Hematopoietic multipotent progenitor cell treated with erythropoietin and hydrocortisone succinate and interleukin-3 and kit ligand, for 15 days (in vitro differentiated cells): Measurements from ENCODE around the gene ARHGAP4.

Experiments used
- DNase-seq: peaks from one replicate; pipeline ENCODE4 v3.0.0-alpha.2; 2015; ENCODE audit warnings: low spot score

ARHGAP4 gene

DNA sequence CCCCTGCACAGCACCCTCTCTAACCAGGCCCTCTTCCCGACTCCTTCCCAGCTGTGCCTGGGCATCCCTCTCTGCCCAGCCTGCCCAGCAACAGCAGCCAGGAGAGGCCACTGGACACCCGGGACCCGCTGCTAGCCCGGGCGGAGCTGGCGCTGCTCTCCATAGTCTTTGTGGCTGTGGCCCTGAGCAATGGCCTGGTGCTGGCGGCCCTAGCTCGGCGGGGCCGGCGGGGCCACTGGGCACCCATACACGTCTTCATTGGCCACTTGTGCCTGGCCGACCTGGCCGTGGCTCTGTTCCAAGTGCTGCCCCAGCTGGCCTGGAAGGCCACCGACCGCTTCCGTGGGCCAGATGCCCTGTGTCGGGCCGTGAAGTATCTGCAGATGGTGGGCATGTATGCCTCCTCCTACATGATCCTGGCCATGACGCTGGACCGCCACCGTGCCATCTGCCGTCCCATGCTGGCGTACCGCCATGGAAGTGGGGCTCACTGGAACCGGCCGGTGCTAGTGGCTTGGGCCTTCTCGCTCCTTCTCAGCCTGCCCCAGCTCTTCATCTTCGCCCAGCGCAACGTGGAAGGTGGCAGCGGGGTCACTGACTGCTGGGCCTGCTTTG, 20.5 kb downstream of the ARHGAP4 start:
- no peak for DNase-seq

DNA sequence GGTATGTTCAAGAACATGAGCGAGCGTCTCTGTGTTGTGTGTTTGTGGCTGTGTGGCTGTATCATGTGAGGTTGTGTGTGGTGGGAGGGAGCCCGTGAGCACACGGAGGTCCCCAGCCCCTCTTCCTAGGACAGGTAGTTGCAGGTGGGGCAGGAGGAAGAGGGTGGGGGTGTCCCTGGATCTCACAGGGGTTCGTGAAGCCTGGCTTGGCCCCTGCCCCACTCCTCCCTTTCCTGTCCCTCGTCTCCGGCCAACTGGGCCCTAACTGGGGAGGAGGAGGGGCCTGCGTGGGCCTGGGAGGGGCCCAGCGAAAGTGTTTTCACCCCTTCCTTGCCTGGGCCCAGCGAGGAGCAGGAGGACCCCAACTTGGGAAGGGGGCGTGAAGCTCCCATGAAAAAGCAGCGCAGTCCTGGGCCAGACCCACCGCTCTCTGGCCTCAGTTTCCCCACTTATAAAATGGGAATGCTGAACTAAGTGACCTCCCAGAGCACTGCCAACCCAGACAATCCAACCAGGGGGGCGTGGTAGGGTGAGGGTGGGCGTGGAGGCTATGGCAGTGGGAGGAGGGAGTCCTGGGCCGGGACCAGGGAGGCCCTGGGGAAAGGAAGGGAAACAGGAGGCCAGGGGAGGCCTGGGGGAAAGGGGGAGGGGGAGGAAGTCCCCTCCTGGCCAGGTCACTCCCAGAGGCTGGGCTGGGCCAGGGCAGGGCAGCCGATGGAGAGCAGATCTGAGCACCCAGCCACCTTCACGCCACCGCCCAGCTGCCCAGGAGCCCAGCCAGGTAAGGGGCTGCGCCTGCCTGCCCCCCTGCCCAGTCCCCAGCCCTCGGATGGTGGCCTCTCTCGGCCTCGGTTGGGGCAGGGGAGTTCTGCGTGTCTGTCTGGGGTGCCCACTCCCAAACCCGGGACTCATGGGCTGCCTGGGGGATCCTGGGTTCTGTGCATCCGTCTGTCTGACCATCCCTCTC, 21.8 kb downstream of the ARHGAP4 start, which contains the start of gene AVPR2:
Gene AVPR2, plus strand, starts transcription at position 683 of the 967 bp plus-strand sequence. CDS start 473 bp downstream, outside the sequence.
- DNase-seq = no peak

DNA sequence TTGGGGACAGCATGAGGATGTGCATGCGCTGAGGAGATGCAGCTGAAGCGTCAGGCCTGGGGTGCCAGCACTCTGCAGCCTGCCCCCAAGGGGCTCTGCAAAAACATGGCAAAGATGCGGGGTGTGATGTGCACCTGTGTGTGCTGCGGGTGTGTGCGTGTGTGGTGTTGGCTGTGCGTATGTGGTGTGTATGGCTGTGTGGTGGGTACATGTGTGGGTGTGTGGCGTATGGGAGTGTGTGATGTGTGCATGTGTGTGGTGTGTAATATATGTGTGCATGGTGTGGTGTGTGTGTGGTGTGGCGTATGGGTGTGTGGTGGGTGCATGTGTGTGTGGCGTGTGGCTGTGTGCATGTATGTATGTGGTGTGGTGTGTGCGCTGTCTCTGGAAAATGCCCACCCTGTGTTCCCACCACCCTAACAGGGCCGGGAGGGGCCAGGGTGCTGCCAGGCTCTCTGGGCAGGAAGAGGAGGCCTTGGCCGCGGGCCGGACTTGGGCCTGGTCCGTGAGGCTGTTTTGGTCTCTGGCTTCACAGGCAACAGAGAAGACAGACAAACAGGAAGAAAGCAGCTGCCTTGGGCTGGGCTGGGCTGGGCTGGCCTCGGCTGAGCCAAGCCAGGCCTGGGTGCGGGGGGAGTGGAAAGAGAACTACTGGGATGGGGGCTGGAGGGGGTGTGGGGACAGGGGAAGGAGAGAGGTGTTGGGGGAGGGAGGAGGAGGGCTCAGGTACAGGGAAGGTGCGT, 22.7 kb downstream of the ARHGAP4 start:
- no peak for DNase-seq

DNA sequence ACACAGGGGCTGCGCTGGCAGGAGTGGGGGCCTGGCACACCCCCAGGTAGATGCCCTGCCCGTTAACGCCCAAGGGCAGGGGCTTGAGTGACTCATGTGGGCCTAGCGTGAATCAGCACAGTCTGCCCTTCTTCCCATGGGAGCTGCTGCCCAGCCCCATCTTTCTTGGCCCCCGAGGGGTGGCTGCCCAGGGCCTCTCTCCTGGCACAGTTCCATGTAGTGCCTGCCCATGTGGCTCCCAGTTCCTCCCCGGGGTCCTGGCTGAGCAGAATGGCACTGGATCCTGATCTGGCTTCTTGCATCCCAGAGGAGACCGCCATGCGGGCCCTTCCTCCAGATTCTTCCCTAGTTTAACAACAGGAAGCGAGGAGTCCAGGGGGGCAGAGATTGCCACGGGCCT, 23.7 kb downstream of the ARHGAP4 start:
- DNase-seq = no peak

DNA sequence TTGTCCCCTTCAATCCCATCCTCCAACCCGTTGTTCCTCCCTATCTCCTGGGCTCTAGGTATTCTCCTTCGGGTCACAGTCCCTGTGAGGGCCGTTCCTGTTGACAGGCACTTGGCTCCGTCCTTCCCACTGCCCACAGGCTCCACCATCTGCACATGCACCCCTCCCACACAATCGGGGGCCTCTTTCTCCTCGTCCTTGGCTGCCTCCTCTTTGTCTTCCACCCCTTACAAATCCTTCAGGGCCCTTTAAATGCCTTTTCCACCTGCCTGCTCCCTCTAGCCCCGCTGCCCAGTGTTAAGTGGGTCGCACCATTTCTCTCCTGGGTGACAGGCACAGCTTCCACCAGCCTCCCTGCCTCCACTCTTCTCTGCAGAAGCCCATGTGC, 24.3 kb downstream of the ARHGAP4 start:
- no peak for DNase-seq

DNA sequence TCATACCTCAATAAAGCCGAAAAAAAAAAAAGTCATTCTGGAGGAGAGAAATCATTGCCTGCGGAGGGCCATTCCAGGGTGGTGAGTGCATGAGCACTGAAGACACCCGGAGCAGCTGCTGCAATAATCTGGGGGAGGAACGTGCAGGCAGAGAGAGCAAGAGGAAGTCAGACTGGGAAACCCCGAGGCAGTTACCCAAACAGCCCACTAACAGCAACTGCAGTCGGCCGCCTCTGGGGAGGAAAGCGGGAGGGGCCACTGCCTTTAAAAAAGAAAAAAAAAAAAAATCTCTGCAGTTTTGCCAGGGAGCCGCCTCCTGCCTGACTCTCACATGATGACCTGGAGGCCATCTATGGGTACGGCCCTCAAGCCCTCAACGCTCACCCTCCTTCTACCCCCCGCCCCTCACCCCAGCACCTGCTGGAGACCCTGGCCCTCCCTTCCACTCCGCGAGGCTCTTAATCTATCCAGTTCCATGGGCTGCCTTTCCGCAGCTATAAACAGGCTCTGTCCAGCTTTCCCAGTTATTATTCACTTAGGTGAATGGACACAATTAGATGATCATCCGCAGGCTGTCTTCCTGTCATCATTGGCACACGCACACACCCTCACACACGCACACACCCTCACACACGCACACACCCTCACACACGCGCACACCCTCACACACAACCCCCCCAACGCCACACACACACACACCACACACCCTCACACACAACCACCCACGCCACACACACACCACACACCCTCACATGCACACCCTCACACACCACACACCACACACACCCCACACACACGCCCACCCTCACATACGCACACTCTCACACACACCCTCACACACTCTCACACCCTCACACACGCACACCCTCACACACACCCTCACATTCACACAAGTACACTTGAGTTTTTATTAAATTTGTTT, 25.0 kb downstream of the ARHGAP4 start:
- DNase-seq = no peak

DNA sequence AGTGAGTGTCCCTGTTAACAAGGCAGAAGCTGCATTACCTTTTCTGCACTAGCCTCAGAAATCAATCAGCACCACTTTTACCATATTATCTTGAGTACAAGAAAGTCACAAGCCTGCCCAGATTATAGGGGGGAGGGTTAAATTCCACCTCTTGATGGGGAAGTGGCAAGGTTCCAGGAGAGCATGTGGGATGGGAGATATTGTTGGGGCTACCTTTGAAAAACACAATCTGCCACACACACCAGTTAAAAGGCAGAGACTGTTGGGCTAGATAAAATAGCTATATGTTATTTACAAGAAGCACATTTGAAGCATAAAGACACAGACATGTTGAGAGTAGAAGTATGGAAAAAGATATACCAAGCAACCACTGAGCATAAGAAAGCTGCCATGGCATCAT, 28.2 kb downstream of the ARHGAP4 start:
- DNase-seq = peak; percentile 54

DNA sequence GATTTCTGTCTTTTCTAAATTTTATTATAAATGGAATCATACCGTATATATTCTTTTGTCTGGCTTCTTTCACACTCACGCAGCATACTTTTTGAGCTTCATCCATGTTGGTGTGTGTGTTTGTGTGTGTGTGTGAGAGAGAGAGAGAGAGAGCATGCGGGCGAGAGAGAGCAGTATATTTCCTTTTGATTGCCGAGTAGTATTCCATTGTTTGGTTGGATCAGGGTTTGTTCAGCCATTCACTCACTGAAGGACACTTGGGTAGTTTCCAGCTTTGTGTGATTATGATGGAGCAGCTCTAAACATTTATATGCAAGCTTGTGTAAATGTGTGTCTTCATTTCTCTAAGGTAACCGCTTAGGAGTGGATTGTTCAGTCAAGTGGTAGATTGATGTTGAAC, 36.9 kb downstream of the ARHGAP4 start:
- no peak for DNase-seq

DNA sequence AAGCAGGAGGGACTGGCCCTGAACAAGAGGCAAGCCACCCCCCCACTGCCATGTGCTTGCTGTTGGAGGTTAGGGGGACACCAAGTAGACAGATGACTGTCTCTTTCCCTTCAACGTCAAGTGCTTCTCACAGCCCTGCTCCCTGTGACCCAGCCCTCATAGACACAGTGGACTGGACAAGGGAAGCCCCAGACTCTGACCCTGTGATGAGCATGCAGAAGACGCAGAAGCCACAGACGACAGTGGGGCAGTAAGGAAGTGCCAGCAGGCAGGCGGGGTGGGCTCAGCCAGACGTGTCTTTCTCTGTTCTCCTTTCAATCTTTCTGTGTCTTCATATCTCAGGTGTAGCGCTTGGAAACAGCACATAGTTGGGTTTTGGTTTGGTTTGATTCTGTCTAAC, 37.7 kb downstream of the ARHGAP4 start:
- DNase-seq = no peak

DNA sequence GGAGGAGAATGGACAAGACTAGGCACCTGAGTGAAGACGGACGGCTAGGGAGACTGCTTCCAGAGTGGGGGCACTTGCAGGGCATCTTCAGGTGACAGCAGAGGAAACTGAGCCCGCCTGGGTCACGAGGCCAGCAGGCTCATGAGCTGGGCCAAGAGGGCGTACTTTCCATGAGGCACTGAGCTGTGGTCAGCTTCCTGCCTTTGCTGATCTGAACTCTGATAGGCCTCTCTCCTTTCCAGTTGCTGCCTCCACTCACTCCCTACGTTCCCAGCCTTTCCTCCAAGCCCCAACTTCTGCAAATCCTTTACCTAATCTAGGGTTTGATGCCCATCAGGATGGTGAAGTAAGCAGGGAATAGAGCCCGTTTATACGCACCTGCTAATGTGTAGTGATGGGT, 38.7 kb downstream of the ARHGAP4 start:
- DNase-seq = no peak

DNA sequence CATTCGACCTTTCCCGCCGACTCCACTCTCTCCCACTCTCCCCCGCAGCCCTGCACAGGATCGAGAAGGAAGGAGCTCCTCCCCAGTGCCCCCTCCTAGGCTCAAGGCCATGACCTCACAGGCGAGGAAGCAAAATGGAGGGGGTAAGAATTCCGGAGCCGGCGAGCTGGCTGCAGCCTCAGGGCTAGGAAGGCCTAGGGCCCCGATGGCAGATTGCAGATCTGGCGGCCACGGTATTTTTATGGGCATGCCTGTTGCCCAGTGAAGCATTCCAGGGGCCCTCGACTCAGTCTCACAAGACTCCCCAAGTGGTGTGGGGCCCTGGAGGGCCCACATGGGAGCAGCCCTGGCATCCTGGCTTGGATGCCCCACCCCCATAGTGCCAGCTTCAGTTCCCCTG, 39.1 kb downstream of the ARHGAP4 start:
- no peak for DNase-seq

DNA sequence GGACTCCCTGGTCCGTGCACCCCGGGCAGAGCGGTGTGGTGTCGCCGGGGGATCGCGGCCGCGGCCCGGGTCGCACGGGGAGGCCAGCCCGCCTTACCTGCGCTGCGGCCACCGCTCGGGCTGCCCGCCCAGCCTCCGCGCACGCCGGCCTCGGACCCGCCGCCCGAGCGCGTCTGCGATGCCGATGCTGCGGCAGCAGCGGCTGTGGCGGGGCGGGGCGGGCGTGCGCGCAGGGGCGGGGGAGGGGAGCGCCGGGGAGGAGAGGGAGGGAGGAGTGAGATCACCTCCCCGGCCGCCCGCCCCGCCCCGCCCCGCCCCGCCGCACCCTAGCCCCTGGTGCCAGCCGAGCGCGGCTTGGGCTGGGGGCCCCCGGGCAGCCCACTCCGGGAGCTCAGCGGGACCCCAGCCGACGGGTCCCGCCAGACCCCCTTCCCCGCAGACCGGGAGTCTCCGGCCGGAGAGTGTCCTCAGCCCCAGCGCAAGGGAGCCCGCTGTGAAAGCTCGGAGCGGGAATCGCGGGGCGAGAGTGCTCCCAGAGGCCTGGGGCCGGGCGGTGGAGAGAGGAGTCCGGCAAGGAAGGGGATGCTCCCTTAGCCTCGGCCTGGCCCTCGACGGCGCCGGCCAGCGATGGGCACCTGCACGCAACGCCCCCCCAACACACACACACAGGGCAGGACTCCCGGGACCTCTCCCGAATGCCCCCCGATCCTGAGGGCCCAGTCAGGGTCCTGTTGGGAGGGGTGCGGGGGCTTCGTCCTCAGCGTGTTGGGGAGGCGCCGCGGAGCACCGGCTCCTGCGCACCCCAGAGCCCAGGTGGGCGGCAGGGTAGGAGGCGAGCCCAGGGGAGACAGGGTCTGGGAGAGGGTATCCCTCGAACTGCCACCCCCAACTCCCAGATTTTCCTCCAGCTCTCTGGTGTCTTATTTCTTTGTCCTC, 39.8 kb downstream of the ARHGAP4 start, which contains the start of gene L1CAM:
Gene L1CAM, minus strand, starts transcription at position 206 of the 936 bp plus-strand sequence. CDS start 10,337 bp downstream, outside the sequence.
- no peak for DNase-seq

DNA sequence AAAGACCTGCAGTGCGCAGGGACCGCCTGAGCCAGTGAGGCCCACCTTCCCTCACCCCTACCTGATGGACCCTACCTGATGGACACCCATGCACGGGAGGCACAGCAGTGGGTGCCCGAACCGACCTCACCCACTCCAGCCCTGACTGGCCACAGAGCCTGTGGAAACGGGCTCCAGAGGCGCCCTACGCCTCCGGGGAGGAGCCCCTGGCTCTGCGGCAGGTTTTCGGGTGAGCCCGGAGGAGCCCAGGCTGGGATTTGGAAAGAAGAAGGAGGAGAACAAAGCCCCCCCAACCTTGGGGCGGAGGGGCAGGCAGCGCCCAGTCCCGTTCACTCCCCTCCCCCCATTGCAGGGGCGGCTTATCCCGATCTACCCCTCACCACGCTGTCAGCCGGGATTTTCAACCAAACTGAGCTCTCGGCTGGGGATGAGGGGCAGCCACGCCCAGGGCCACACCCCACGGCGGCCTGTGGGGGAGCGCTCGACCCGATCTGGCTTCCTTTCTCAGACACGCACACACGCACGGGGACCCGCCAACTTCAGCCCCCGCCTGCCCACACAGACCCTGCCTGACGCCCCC, 40.8 kb downstream of the ARHGAP4 start:
- no peak for DNase-seq

DNA sequence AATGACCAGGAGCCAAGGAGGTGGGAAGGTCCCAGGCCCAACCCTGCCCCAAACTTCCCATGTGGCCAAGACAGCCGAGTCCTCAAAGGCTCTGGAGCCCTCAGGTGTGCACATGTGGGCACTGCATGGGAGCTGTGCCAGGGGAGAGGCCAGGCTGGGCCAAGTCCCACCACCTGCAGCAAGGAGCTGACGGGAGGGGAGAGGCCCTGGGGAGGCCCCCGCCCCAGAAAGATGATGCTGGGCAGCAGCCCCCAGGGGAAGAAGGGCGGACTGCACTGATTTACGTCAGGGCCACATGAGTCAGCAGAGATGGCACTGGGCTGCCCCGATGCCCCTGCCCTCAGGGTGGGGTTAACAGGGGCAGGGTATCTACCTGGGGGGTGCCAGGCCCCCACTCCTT, 41.5 kb downstream of the ARHGAP4 start:
- DNase-seq = no peak

DNA sequence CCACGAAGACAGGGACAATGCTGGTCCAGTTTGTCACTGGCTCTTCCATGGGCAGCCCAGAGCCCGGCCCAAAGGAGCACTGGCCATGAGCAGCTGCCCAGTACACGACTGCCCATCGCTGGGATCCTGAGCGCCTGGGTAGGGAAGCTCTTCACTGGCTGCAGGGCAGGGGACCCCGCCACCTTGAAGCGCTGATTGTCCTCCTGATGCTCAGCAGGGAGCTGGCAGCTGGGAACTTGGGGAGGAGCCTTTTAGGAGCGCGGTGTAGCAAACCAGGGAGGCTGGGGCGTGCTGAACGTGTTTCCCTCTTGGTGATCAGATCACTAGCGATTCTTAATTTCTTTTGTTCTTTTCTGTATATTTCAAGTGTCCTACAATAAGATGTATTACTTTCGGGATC, 41.9 kb downstream of the ARHGAP4 start:
- DNase-seq = no peak

DNA sequence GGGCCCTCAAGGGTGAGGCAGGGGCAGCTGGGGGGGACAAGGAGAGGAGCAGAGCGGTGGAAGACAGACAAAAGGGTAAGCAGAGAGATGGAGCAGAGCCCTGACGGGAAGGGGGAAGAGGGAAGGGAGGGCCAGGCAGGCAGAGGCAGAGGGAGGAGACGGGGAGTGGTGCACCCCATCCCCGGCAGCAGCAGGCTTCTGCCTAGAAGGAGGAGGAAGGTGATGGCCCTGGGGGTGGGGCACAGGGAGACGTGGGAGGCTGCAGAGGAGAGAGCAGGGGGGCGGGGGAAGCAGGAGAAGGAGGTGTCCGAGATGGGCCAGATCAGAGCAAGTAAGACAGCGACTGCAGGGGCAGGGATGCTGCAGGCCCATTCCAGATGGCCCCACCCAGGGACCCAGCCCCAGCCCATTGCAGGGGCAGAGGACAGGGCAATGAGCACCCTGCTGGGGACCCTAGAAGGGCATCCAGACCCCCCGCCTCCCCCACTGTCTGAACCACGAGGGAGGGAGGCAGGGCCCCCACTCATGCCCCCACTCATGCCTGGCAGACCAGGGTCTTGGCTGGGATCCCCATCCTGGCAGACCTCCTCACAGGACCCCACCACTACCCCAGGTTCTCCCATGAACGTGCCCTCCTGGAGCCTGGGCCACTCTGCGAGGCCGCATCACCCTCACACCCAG, 42.8 kb downstream of the ARHGAP4 start:
- DNase-seq = no peak

DNA sequence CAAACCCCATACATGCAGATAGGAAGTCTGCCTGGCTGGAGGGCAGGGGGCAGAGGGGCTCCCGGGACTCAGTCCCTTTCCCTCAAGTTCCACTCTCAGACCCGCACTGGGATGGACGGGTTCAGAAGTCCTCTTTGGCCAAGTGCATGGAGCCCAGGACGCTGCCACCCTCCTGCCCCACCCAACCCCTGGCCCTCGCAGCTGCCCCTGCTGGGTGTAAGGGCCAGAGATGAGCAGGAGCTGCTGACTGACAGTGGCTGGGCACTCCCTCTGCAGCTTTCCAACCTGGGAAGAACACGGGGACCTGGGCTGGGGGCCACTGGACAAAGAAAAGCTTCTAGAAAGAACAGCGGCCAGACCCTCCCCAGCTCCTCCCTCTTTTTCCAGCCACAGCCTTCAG, 43.5 kb downstream of the ARHGAP4 start:
- no peak for DNase-seq

DNA sequence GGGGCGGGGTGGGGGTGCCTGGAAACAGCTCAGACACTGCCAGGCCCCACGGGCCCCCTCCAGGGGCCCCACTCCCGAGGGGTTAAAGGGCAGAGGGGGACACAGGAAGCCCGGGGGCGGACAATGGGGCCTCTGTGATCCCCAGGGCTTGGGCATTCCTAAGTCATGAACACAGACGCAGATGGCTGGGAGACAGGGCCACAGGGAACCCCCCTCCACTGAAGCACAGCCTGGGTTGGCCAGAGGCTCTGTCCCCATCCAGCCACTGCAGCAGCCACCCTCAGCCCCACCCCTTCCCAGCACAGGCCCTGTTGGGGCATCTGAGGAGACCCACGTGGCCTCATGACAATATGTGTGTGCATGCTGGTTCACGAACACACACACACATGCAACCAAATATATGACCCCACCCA, 44.0 kb downstream of the ARHGAP4 start:
- no peak for DNase-seq

DNA sequence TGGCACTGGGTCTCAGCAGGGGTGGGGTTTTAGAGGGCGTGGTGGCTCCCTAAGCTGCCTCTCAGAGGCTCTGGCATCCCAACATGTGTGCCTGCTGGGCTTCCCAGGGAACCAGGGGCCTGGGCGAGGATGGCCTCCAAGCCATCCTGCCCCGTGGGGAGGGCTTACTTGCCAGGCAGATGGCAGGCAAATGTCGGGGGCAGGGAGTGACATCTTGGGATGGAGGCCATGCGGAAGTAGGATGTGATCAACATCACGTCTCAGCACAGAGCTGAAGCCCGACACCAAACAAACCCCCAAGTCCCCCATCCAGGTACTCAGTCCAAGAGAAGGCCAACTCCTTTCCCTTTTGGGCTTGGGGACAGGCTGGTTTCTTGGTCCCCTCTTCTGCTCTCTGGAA, 44.8 kb downstream of the ARHGAP4 start:
- DNase-seq = no peak
